ENCODE results near the gene BARHL1. TPM values are rescaled to one million over a fixed set of nuclear protein-coding genes. Genes with fewer than 3 reads are reported as not detected.

Gene BARHL1
- polyA plus RNA-seq, 2 of the 4 experiments (the other 2 are of a cell fraction) = not detected

- FAIRE-seq (no peak), ATAC-seq (no peak), DNase-seq (ENCODE audit: low read depth in 1 of 2, low spot score in 1 of 2) (no peak)
- no peaks in the 10 kb centered on the region for H3K9me3 ChIP-seq
- ChIA-PET POLR2A (no interaction called here), CTCF (interaction anchor here (0.9 to 1.0 kb wide), 2 partner anchors 13 to 81 kb away, joined by 3 read pairs; no protein-coding TSS in a partner anchor)
- no peak overlapping the region for H3K4me2 ChIP-seq
- TF ChIP-seq NPAS2 (CRISPR knock-in tag; IDR thresholded peaks at IDR 0.05; ENCODE audit: borderline replicate concordance) (no peak), POLR2AphosphoS2 (conservative IDR thresholded peaks at IDR 0.05; ENCODE audit: low read length) (no peak), CBX8 (IDR thresholded peaks at IDR 0.05) (no peak), RNF2 (IDR thresholded peaks at IDR 0.05; ENCODE audit: borderline replicate concordance, low read depth) (no peak), JUN (IDR thresholded peaks at IDR 0.05) (no peak), FOSB (CRISPR knock-in tag; IDR thresholded peaks at IDR 0.05) (no peak), JUNB (IDR thresholded peaks at IDR 0.05) (no peak), ESRRA (IDR thresholded peaks at IDR 0.05; ENCODE audit: borderline replicate concordance, low read length) (no peak), CBX2 (IDR thresholded peaks at IDR 0.05; ENCODE audit: borderline replicate concordance, low read depth) (no peak)
- TF ChIP-seq, protein P1, sequence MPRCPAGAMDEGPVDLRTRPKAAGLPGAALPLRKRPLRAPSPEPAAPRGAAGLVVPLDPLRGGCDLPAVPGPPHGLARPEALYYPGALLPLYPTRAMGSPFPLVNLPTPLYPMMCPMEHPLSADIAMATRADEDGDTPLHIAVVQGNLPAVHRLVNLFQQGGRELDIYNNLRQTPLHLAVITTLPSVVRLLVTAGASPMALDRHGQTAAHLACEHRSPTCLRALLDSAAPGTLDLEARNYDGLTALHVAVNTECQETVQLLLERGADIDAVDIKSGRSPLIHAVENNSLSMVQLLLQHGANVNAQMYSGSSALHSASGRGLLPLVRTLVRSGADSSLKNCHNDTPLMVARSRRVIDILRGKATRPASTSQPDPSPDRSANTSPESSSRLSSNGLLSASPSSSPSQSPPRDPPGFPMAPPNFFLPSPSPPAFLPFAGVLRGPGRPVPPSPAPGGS (IDR thresholded peaks at IDR 0.05) = no peak
- TF ChIP-seq, protein P2, sequence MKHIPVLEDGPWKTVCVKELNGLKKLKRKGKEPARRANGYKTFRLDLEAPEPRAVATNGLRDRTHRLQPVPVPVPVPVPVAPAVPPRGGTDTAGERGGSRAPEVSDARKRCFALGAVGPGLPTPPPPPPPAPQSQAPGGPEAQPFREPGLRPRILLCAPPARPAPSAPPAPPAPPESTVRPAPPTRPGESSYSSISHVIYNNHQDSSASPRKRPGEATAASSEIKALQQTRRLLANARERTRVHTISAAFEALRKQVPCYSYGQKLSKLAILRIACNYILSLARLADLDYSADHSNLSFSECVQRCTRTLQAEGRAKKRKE (CRISPR knock-in tag; IDR thresholded peaks at IDR 0.05; ENCODE audit: low read depth) = no peak
- H3K4me3 ChIP-seq = no peak overlapping the region
- peaks cover 16% of the 10 kb centered on the region; the same call in 1 of the 3 replicates for H3K4me1 ChIP-seq
- no peak overlapping the region for H3K27ac ChIP-seq
- 94% methylated on average over 12 of the region's 12 CpGs for WGBS (ENCODE audit: missing lambda C conversion rate)
Observed at GRCh38 chr9:132588098-132588497, 5.7 kb downstream of the BARHL1 start.

- H3K27ac ChIP-seq = no peak overlapping the region
- no peak for TF ChIP-seq CHD4 (IDR thresholded peaks at IDR 0.05; ENCODE audit: borderline replicate concordance)
- TF ChIP-seq RNF2 (IDR thresholded peaks at IDR 0.05; ENCODE audit: borderline replicate concordance, low read depth) = no peak
- TF ChIP-seq KDM1A (IDR thresholded peaks at IDR 0.05; ENCODE audit: low read depth) = 0 out of 2 replicates have a peak, but pooled peaks have one; percentile 17
- ChIA-PET CTCF (interaction anchor here (0.9 to 1.0 kb wide), 2 partner anchors 14 to 81 kb away, joined by 3 read pairs; no protein-coding TSS in a partner anchor), POLR2A (no interaction called here)
- no peak overlapping the region for H3K4me2 ChIP-seq
- ATAC-seq (peak in 1 of 2 experiments; percentile 9; a peak in 3 of 6 replicates), DNase-seq (ENCODE audit: low read depth in 1 of 2, low spot score in 1 of 2) (no peak), FAIRE-seq (no peak)
- H3K4me3 ChIP-seq = no peak overlapping the region
- 80% methylated on average over 28 of the region's 28 CpGs for WGBS (ENCODE audit: missing lambda C conversion rate)
- H3K4me1 ChIP-seq = peaks cover 16% of the 10 kb centered on the region; the same call in 1 of the 3 replicates
- no peaks in the 10 kb centered on the region for H3K9me3 ChIP-seq
Observed at GRCh38 chr9:132588501-132589147, 6.2 kb downstream of the BARHL1 start.

DNA sequence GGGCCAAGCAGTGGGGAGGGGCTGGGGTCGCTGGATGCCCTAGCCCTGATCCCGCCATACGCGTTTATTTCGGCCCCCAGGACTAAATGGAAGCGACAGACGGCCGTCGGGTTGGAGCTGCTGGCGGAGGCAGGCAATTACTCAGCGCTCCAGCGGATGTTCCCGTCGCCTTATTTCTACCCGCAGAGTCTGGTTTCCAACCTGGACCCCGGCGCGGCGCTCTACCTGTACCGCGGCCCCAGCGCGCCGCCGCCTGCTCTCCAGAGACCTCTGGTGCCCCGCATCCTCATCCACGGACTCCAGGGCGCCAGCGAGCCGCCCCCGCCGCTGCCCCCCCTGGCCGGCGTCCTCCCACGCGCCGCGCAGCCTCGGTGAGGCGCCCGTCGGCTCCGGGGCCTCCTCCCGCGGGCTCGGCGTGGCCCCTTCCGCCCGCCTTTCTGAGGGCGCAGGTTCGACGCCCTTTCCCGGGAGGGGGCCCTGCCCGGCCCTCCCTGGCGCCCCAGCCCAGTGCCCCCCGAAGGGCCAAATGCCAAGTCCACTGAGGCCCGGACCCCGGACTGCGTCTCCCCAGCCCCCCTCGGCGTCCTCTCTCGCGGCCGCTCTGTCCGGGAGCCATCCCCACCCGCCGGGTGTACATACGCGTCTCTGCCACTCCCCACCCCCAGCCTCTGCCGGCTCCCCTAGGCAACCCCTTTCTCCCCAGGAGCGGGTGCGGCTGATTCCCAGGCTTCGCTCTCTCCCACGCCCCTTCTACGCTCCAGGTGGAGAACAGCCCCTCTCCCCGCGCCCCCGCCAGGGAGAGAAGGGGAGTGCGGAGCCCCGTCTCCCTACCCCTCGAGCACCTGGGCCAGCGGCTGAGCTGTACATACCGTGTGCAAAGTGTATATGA, 7.0 kb downstream of the BARHL1 start:
- TF ChIP-seq, protein P3, sequence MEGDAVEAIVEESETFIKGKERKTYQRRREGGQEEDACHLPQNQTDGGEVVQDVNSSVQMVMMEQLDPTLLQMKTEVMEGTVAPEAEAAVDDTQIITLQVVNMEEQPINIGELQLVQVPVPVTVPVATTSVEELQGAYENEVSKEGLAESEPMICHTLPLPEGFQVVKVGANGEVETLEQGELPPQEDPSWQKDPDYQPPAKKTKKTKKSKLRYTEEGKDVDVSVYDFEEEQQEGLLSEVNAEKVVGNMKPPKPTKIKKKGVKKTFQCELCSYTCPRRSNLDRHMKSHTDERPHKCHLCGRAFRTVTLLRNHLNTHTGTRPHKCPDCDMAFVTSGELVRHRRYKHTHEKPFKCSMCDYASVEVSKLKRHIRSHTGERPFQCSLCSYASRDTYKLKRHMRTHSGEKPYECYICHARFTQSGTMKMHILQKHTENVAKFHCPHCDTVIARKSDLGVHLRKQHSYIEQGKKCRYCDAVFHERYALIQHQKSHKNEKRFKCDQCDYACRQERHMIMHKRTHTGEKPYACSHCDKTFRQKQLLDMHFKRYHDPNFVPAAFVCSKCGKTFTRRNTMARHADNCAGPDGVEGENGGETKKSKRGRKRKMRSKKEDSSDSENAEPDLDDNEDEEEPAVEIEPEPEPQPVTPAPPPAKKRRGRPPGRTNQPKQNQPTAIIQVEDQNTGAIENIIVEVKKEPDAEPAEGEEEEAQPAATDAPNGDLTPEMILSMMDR (IDR thresholded peaks at IDR 0.05) = no peak
- TF ChIP-seq POLR2AphosphoS2 (conservative IDR thresholded peaks at IDR 0.05; ENCODE audit: low read length) = no peak
- TF ChIP-seq, protein P4, sequence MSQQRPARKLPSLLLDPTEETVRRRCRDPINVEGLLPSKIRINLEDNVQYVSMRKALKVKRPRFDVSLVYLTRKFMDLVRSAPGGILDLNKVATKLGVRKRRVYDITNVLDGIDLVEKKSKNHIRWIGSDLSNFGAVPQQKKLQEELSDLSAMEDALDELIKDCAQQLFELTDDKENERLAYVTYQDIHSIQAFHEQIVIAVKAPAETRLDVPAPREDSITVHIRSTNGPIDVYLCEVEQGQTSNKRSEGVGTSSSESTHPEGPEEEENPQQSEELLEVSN (IDR thresholded peaks at IDR 0.05; ENCODE audit: borderline replicate concordance, low read depth) = no peak
- TF ChIP-seq MAX (IDR thresholded peaks at IDR 0.05) = no peak
- TF ChIP-seq PHF8 (IDR thresholded peaks at IDR 0.05; ENCODE audit: borderline replicate concordance, low read depth) = no peak
- TF ChIP-seq ESRRA (IDR thresholded peaks at IDR 0.05; ENCODE audit: borderline replicate concordance, low read length) = no peak
- TF ChIP-seq CHD4 (IDR thresholded peaks at IDR 0.05; ENCODE audit: borderline replicate concordance) = no peak
- no peak for TF ChIP-seq KDM1A (IDR thresholded peaks at IDR 0.05; ENCODE audit: low read depth)
- no peak for TF ChIP-seq FOSB (CRISPR knock-in tag; IDR thresholded peaks at IDR 0.05)
- TF ChIP-seq MAZ (IDR thresholded peaks at IDR 0.05; ENCODE audit: borderline replicate concordance, low read depth, low read length) = no peak
- TF ChIP-seq RFX5 (IDR thresholded peaks at IDR 0.05) = no peak
- TF ChIP-seq EHF (CRISPR knock-in tag; IDR thresholded peaks at IDR 0.05) = no peak
- no peak for TF ChIP-seq CBX2 (IDR thresholded peaks at IDR 0.05; ENCODE audit: borderline replicate concordance, low read depth)
- TF ChIP-seq CHD2 (IDR thresholded peaks at IDR 0.05; ENCODE audit: low read length, partially characterized antibody) = no peak
- TF ChIP-seq HOXA7 (CRISPR knock-in tag; IDR thresholded peaks at IDR 0.05) = no peak
- ChIA-PET CTCF (interaction anchor here (0.5 to 1.0 kb wide), 3 partner anchors 15 to 1146 kb away, joined by 3 read pairs; no protein-coding TSS in a partner anchor), POLR2A (no interaction called here)
- DNase-seq (ENCODE audit: low read depth in 1 of 2, low spot score in 1 of 2) (peak in 1 of 2 experiments; percentile 36), FAIRE-seq (no peak), ATAC-seq (peak; percentile 36 to 66; a peak in 5 of 6 replicates)
- Histone ChIP-seq H3K4me3 (peak overlapping the region; percentile 35; the same call in 1 of the 3 replicates), H3K27ac (peak overlapping the region in 1 of 2 experiments; percentile 35; a peak in 2 of 6 replicates), H3K9me3 (no peaks in the 10 kb centered on the region), H3K4me1 (peaks cover 16% of the 10 kb centered on the region; the same call in 1 of the 3 replicates), H3K4me2 (peak overlapping the region; percentile 81)
- 48% methylated on average over 30 of the region's 83 CpGs for whole genome bisulfite sequencing (ENCODE audit: missing lambda C conversion rate)
